ENCODE results near the gene PAK4. TPM values are rescaled to one million over a fixed set of nuclear protein-coding genes. Genes with fewer than 3 reads are reported as not detected.

Gene PAK4
- total RNA-seq, 2 experiments from 2014 or later = 9.8 to 11.5 TPM

- Mint-ChIP-seq H3K27ac (no peak overlapping the region), H3K36me3 (ENCODE audit: low read depth) (no peaks in the 10 kb centered on the region), H3K27me3 (no peaks in the 10 kb centered on the region), H3K4me1 (ENCODE audit: low read depth) (peaks cover 17% of the 10 kb centered on the region), H3K4me3 (no peak overlapping the region), H3K9me3 (no peaks in the 10 kb centered on the region)
- DNase-seq = no peak
- ChIA-PET CTCF (no interaction called here), POLR2A (no interaction called here)
- TF ChIP-seq, protein P1, sequence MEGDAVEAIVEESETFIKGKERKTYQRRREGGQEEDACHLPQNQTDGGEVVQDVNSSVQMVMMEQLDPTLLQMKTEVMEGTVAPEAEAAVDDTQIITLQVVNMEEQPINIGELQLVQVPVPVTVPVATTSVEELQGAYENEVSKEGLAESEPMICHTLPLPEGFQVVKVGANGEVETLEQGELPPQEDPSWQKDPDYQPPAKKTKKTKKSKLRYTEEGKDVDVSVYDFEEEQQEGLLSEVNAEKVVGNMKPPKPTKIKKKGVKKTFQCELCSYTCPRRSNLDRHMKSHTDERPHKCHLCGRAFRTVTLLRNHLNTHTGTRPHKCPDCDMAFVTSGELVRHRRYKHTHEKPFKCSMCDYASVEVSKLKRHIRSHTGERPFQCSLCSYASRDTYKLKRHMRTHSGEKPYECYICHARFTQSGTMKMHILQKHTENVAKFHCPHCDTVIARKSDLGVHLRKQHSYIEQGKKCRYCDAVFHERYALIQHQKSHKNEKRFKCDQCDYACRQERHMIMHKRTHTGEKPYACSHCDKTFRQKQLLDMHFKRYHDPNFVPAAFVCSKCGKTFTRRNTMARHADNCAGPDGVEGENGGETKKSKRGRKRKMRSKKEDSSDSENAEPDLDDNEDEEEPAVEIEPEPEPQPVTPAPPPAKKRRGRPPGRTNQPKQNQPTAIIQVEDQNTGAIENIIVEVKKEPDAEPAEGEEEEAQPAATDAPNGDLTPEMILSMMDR (IDR thresholded peaks at IDR 0.05) = no peak
- intact Hi-C loops (cut with micrococcal nuclease) = no loop called here
- ATAC-seq = no peak
These were observed 10.1 kb downstream of the PAK4 start for GRCh38 chr19:39135701-39136100.

GRCh38 chr19:39136225-39136940, 10.8 kb downstream of the PAK4 start:
- Mint-ChIP-seq H3K4me3 (no peak overlapping the region), H3K9me3 (no peaks in the 10 kb centered on the region), H3K4me1 (ENCODE audit: low read depth) (peaks cover 14% of the 10 kb centered on the region), H3K27me3 (no peaks in the 10 kb centered on the region), H3K36me3 (ENCODE audit: low read depth) (no peaks in the 10 kb centered on the region), H3K27ac (no peak overlapping the region)
- ChIA-PET CTCF (interaction anchor here (1.3 kb wide), 1 partner anchor 9 kb away, joined by 3 read pairs; no protein-coding TSS in a partner anchor), POLR2A (no interaction called here)
- no peak for ATAC-seq
- intact Hi-C loops (cut with micrococcal nuclease) = no loop called here
- no peak for DNase-seq
- TF ChIP-seq, protein P1 (IDR thresholded peaks at IDR 0.05) = no peak

DNA sequence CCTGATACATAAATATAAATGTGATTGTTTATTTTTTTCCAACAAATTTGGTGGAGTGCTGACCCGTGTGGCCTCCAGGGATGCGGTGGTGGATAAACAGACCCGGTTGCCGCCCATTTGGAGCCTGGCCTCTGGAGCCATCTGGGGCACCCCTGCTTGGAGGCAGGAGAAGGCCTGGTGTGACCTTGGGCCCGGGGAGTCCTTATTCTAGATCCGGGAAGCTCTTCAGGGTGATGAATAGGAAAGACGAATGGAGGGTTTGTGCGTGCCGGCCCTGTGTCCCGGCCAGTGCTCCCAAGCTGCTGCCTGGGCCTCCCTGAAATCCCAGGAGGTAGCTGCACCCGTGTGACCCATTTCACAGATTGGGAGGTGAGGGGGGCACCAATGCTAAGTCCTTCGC, 11.5 kb downstream of the PAK4 start:
- Mint-ChIP-seq H3K4me3 (no peak overlapping the region), H3K27me3 (no peaks in the 10 kb centered on the region), H3K27ac (no peak overlapping the region), H3K9me3 (no peaks in the 10 kb centered on the region), H3K4me1 (ENCODE audit: low read depth) (peaks cover 12% of the 10 kb centered on the region), H3K36me3 (ENCODE audit: low read depth) (no peaks in the 10 kb centered on the region)
- POLR2A ChIA-PET = no interaction called here
- CTCF ChIA-PET = interaction anchor here (1.3 kb wide), 1 partner anchor 9 kb away, joined by 3 read pairs; no protein-coding TSS in a partner anchor
- TF ChIP-seq, protein P1 (IDR thresholded peaks at IDR 0.05) = no peak
- no peak for ATAC-seq
- intact Hi-C loops (cut with micrococcal nuclease) = no loop called here
- DNase-seq = no peak

DNA sequence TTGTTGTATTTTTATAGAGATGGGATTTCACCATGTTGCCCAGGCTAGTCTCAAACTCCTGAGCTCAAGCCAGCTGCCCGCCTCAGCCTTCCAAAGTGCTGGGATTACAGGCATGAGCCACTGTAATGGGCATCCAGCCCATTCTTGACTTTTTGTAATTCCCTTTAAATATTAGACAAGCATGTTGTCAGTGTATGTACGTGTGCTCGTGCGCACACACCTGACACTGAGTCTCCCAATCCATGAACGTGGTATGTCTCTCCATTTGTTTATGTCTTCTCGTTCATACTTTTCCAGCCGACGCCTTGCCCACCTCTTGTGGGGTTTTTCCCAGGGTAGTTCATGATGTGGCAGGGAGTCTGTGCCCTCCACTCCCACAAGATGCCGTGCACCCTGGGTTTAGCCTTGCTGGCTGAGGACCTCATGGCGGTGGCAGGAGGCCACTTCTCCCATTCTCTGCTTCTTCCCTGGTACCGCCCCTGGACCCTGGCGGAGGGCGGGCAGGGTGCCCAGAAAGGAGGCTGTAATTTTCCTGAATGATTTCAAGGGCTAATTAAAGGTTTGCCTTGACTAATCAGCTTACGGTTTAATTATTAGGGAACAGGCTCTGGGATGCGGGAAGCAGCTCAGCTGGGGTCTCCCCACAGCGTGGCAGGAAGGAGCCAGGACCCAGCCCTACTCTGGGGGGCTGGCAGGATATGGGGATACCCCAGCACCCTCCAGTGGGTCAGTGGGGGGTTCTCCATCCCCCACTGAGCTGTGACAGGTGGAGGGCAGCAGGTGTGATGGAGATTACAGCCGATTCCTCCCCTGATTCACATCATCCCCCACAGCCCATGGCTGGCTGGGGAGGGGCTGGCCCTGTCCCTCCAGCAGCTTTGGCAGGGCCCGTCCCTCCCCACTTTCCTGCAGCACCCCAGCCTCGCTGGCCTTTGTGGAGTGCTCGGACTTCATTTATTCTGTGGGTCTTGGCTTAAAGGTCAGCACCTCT, 12.9 kb downstream of the PAK4 start:
- Mint-ChIP-seq H3K36me3 (ENCODE audit: low read depth) (no peaks in the 10 kb centered on the region), H3K4me1 (ENCODE audit: low read depth) (peaks cover 4% of the 10 kb centered on the region), H3K27me3 (no peaks in the 10 kb centered on the region), H3K9me3 (no peaks in the 10 kb centered on the region), H3K4me3 (no peak overlapping the region), H3K27ac (no peak overlapping the region)
- ChIA-PET POLR2A (interaction anchor here (0.6 kb wide), 1 partner anchor 529 kb away, joined by 4 read pairs; no protein-coding TSS in a partner anchor), CTCF (interaction anchor here (1.9 kb wide), 1 partner anchor 17 kb away, joined by 6 read pairs; no protein-coding TSS in a partner anchor)
- no peak for ATAC-seq
- TF ChIP-seq, protein P1 (IDR thresholded peaks at IDR 0.05) = no peak
- intact Hi-C loops (cut with micrococcal nuclease) = no loop called here
- DNase-seq = no peak

Data from activated CD8-positive, alpha-beta T cell treated with anti-CD3 and anti-CD28 coated beads for 36 hours (primary cell).